Measurements from ENCODE around the gene TBC1D4.

TBC1D4 gene

DNA sequence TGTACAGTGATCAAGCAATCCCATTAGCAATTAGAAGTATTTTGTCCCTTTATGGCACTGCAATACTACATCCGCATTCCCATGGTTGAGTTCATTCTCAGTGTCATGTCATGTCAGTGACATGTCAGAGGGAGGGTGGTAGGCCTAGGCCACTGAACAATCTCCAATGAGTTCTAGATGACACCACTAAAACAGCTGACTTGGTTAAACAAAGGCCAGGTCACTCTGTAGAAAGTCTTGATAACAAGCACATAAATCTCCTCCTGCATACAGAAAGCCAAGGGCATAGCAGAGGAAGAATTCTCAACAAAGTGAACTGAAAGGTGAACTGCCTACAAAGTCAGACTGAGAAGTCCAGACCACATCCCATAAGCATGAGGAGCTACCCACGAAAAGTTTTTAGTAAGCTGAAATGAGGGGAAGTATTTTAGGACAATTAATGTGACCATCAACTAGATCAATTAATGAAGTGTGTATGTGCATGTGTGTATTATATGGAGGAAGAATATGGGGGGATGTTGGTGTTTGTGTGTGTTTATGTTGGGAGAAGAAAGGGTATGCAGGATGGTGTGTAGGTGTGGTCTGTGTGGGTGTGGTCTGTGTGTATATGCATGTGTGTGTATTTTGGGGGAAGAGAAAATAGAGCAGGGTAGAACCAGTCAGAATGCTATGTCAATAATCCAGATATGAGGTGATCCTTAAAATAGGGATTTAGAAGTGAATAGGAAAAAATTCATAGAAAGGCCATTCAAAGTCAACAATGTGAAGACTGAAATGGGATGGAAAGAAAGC is 67.7 kb downstream of the TBC1D4 start:
- CTCF ChIA-PET = interaction anchor here (1.4 to 5.7 kb wide), 2 partner anchors 9 to 43 kb away, joined by 4 to 26 read pairs; no protein-coding TSS in a partner anchor
- POLR2A ChIA-PET = no interaction called here
- TF ChIP-seq, protein P1, sequence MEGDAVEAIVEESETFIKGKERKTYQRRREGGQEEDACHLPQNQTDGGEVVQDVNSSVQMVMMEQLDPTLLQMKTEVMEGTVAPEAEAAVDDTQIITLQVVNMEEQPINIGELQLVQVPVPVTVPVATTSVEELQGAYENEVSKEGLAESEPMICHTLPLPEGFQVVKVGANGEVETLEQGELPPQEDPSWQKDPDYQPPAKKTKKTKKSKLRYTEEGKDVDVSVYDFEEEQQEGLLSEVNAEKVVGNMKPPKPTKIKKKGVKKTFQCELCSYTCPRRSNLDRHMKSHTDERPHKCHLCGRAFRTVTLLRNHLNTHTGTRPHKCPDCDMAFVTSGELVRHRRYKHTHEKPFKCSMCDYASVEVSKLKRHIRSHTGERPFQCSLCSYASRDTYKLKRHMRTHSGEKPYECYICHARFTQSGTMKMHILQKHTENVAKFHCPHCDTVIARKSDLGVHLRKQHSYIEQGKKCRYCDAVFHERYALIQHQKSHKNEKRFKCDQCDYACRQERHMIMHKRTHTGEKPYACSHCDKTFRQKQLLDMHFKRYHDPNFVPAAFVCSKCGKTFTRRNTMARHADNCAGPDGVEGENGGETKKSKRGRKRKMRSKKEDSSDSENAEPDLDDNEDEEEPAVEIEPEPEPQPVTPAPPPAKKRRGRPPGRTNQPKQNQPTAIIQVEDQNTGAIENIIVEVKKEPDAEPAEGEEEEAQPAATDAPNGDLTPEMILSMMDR (IDR thresholded peaks at IDR 0.05; ENCODE audit: insufficient read depth, low read length, missing control alignments) = no peak
- no peak for DNase-seq (ENCODE audit: low read depth, low spot score)
- no peak overlapping the region for H3K4me3 ChIP-seq (ENCODE audit: low read depth, low read length)

DNA sequence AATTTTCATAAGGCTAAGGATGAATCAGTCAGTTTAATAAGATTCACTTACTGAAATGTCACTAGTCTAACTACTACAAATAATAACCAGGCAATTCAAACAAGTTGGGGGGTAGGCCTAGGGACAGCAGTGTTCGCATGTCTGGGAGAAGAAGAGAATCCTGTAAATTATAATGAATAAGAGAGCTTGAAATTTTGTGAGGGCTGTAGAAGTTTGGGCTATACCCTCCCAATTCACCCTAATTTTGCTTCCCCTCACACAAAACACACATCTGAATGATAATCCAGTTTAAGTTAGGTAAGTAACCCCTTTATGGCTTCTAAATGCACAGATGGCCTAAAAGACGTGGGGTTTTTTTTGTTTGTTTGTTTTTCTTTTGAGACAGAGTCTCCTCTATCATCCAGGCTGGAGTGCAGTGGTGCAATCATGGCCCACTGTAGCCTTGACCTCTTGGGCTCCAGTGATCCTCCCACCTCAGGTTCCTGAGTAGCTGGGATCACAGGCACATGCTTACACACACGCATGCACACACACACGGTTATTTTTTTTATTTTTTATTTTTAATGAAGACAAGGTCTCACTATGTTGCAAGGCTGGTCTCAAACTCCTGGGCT is 69.9 kb downstream of the TBC1D4 start:
- H3K4me3 ChIP-seq (ENCODE audit: low read depth, low read length) = no peak overlapping the region
- ChIA-PET CTCF (interaction anchor here (1.0 kb wide), 1 partner anchor 39 kb away, joined by 4 read pairs; no protein-coding TSS in a partner anchor), POLR2A (interaction anchor here (0.6 kb wide), 1 partner anchor 377 kb away, joined by 3 read pairs; no protein-coding TSS in a partner anchor)
- TF ChIP-seq, protein P1 (IDR thresholded peaks at IDR 0.05; ENCODE audit: insufficient read depth, low read length, missing control alignments) = no peak
- no peak for DNase-seq (ENCODE audit: low read depth, low spot score)

DNA sequence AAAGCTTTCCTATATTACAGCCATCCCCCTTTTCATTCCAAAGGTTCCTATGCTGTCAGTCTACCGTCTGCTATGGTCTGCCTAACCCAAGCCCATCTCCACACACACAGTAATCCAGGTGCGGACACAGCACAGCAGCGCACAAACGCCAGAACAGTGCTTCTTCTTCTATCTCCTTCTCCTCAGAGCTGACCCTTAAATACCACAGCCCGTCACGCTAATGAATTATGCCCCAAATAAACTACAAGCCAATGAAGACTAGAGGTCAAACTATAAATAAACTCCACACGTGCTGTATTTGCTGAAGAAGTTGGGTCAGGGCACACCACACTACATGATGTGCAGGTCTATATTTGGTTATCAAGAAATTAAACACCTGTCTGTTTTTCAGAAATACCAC is 71.8 kb downstream of the TBC1D4 start:
- H3K4me3 ChIP-seq (ENCODE audit: low read depth, low read length) = no peak overlapping the region
- CTCF ChIA-PET = interaction anchor here (0.9 kb wide), 1 partner anchor 37 kb away, joined by 3 read pairs; no protein-coding TSS in a partner anchor

DNA sequence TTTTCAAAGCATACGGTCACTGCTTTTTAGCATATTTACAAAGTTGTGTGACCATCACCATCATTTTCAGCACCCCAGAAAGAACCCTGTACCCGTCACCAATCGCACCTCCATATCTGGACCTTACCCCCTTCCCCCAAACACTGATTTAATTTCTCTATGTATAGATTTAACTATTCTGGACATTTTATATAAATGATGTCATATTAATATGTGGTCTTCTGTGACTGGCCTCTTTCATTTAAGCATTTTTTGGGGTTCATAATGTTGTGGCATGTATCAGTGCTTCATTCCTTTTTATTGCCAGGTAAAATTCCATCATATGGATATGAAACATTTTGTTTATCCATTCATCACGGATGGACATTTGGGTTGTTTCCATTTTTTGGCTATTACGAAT is 74.0 kb downstream of the TBC1D4 start:
- POLR2A ChIA-PET = no interaction called here
- CTCF ChIA-PET = interaction anchor here (0.6 kb wide), 2 partner anchors 37 to 40 kb away, joined by 3 read pairs; no protein-coding TSS in a partner anchor
- no peak overlapping the region for H3K4me3 ChIP-seq (ENCODE audit: low read depth, low read length)
- DNase-seq (ENCODE audit: low read depth, low spot score) = no peak
- TF ChIP-seq, protein P1 (IDR thresholded peaks at IDR 0.05; ENCODE audit: insufficient read depth, low read length, missing control alignments) = no peak

More for the DNA sequence above, 71.8 kb downstream of the TBC1D4 start:
- POLR2A ChIA-PET = no interaction called here
- no peak for DNase-seq (ENCODE audit: low read depth, low spot score)
- TF ChIP-seq, protein P1 (IDR thresholded peaks at IDR 0.05; ENCODE audit: insufficient read depth, low read length, missing control alignments) = no peak

DNA sequence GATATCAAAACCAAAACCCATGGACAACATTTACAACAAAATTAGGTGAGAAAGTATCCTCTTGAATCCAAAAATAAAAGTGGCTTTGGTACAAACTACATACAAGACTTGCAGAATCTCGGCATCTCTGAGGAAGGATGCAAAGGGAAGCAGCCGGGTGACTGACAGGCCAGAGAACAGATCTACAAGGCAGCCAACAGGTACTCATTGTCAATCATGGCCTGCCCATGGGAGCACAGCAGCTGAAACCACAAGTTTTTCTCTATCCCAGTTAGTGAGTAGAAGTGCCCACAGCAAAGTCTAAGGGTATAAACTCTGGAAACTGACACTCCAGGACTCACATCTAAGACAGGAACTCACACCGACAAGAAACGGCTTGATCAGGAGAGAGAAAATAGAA is 74.5 kb downstream of the TBC1D4 start:
- DNase-seq (ENCODE audit: low read depth, low spot score) = no peak
- H3K4me3 ChIP-seq (ENCODE audit: low read depth, low read length) = no peak overlapping the region
- ChIA-PET CTCF (interaction anchor here (0.6 kb wide), 2 partner anchors 36 to 39 kb away, joined by 3 read pairs; no protein-coding TSS in a partner anchor), POLR2A (no interaction called here)
- TF ChIP-seq, protein P1 (IDR thresholded peaks at IDR 0.05; ENCODE audit: insufficient read depth, low read length, missing control alignments) = no peak
